ENCODE data around the gene FBP1. TPM values are rescaled to one million over a fixed set of nuclear protein-coding genes. Genes with fewer than 3 reads are reported as not detected.
A peak's percentile ranks its signal among the peaks of the same experiment; 100 is the strongest.

FBP1 gene
- total RNA-seq, 1 experiment from 2014 or later = 1.9 TPM

GRCh38 chr9:94657021-94657725 is 17.9 kb upstream of the FBP1 start:
- Histone ChIP-seq H3K9me3 (ENCODE audit: control insufficient read depth, low read depth, low read length) (no peaks in the 10 kb centered on the region), H4K5ac (ENCODE audit: insufficient read length, low read depth, low read length) (no peak overlapping the region), H3K27me3 (ENCODE audit: insufficient read depth, low read length) (no peaks in the 10 kb centered on the region), H3K79me2 (ENCODE audit: insufficient read depth, low read length) (no peaks in the 10 kb centered on the region), H2BK15ac (ENCODE audit: low read depth, low read length) (no peak overlapping the region), H4K20me1 (ENCODE audit: control insufficient read depth, insufficient read depth, insufficient read length) (no peaks in the 10 kb centered on the region), H2AK5ac (ENCODE audit: insufficient read length, low read length) (no peak overlapping the region), H3K4me2 (ENCODE audit: insufficient read depth, insufficient read length, low read length) (no peak overlapping the region), H3K56ac (ENCODE audit: insufficient read length, low read depth, low read length) (no peak overlapping the region), H3K23ac (ENCODE audit: insufficient read length, low read depth, low read length) (no peak overlapping the region), H3K18ac (ENCODE audit: insufficient read length, low read depth, low read length) (no peak overlapping the region), H4K8ac (replicated peaks; ENCODE audit: insufficient read length, low read depth, low read length) (no peak overlapping the region), H3K9ac (ENCODE audit: extremely low read depth, insufficient read length, low read length) (no peak overlapping the region), H2BK20ac (ENCODE audit: low read depth, low read length, poor library complexity, severe bottlenecking) (no peak overlapping the region), H2AFZ (ENCODE audit: low read length) (no peak overlapping the region), H3K4ac (ENCODE audit: low read depth, low read length) (no peak overlapping the region), H3K79me1 (ENCODE audit: insufficient read depth, low read depth, low read length, poor library complexity, severe bottlenecking) (no peaks in the 10 kb centered on the region), H4K91ac (ENCODE audit: insufficient read length, low read depth, low read length) (no peak overlapping the region), H3T11ph (ENCODE audit: low read length) (no peak overlapping the region), H2BK5ac (ENCODE audit: insufficient read length, low read length) (no peak overlapping the region), H3K23me2 (ENCODE audit: insufficient read length, low read depth, low read length, poor library complexity, severe bottlenecking) (no peaks in the 10 kb centered on the region), H3K14ac (ENCODE audit: insufficient read depth, low read length) (no peak overlapping the region), H2BK120ac (ENCODE audit: low read depth, low read length, poor library complexity, severe bottlenecking) (no peak overlapping the region), H3K27ac (ENCODE audit: insufficient read length, low read depth, low read length) (no peak overlapping the region), H2BK12ac (ENCODE audit: insufficient read length, low read depth, low read length) (no peak overlapping the region), H3K4me1 (ENCODE audit: insufficient read depth, low read length) (peaks cover 5% of the 10 kb centered on the region; the same call in 1 of the 2 replicates)
- H3K36me3 Mint-ChIP-seq (ENCODE audit: insufficient read depth in 1 of 3, low read depth in 3 of 3) = no peaks in the 10 kb centered on the region
- WGBS (ENCODE audit: extremely low coverage, insufficient read length, low lambda C conversion rate) = no CpG with 5 or more reads among the region's 4 CpGs
- no peak for TF ChIP-seq CTCF (conservative IDR thresholded peaks at IDR 0.05)
- H3K9me3 Mint-ChIP-seq = peaks cover 0 to 3% of the 10 kb centered on the region in 2 experiments; a peak in 1 of 5 replicates
- no peak for DNase-seq
- peaks cover 18% of the 10 kb centered on the region for H3K27me3 Mint-ChIP-seq (ENCODE audit: low read depth)
- 0 out of 7 replicates have a peak overlapping the region, but pooled peaks of 2 of the 3 experiments have one; percentile 25 to 50 for H3K27ac Mint-ChIP-seq
- H3K4me3 Mint-ChIP-seq = no peak overlapping the region
- H3K4me1 Mint-ChIP-seq = peaks cover 20 to 30% of the 10 kb centered on the region in 2 experiments

Measured in H9 (cell line).